ENCODE data around the gene CACNA1C.

Gene CACNA1C

GRCh38 chr12:2260441-2260840, 207.7 kb downstream of the CACNA1C start:
- no peak for DNase-seq

GRCh38 chr12:2261708-2262107, 208.9 kb downstream of the CACNA1C start:
- DNase-seq, result no peak

- no peak for DNase-seq
Observed at GRCh38 chr12:2262449-2262848, 209.7 kb downstream of the CACNA1C start.

GRCh38 chr12:2263901-2264300, 211.1 kb downstream of the CACNA1C start:
- DNase-seq, result no peak

- no peak for DNase-seq
Observed at GRCh38 chr12:2264651-2265232, 212.0 kb downstream of the CACNA1C start.

- DNase-seq, result no peak
Observed at GRCh38 chr12:2265461-2266167, 212.8 kb downstream of the CACNA1C start.

GRCh38 chr12:2266666-2267620, 214.2 kb downstream of the CACNA1C start:
- DNase-seq, result no peak

- DNase-seq, result no peak
Observed at GRCh38 chr12:2267703-2268470, 215.1 kb downstream of the CACNA1C start.

- no peak for DNase-seq
Observed at GRCh38 chr12:2268471-2269286, 215.9 kb downstream of the CACNA1C start.

- no peak for DNase-seq
Observed at GRCh38 chr12:2270846-2271245, 218.1 kb downstream of the CACNA1C start.

GRCh38 chr12:2271961-2272360, 219.2 kb downstream of the CACNA1C start:
- DNase-seq, result no peak

- DNase-seq, result no peak
Observed at GRCh38 chr12:2273288-2273687, 220.5 kb downstream of the CACNA1C start.

- no peak for DNase-seq
Observed at GRCh38 chr12:2273751-2274150, 221.0 kb downstream of the CACNA1C start.

- no peak for DNase-seq
Observed at GRCh38 chr12:2274733-2275132, 221.9 kb downstream of the CACNA1C start.

- DNase-seq, result no peak
Observed at GRCh38 chr12:2276288-2277033, 223.7 kb downstream of the CACNA1C start.

GRCh38 chr12:2277492-2278155, 224.8 kb downstream of the CACNA1C start:
- DNase-seq, result no peak

- DNase-seq, result no peak
Observed at GRCh38 chr12:2281446-2281845, 228.7 kb downstream of the CACNA1C start.

- DNase-seq, result no peak
Observed at GRCh38 chr12:2282318-2282717, 229.5 kb downstream of the CACNA1C start.

GRCh38 chr12:2283480-2283879, 230.7 kb downstream of the CACNA1C start:
- no peak for DNase-seq

GRCh38 chr12:2283916-2284315, 231.1 kb downstream of the CACNA1C start:
- no peak for DNase-seq

Data from central memory CD4-positive, alpha-beta T cell (primary cell).